Naive thymus-derived CD4-positive, alpha-beta T cell (primary cell): Measurements from ENCODE around the gene GRIA1. TPM values are rescaled to one million over a fixed set of nuclear protein-coding genes. Genes with fewer than 3 reads are reported as not detected.
"Not testable (repeated sequence)": the region's sequence is repeated elsewhere in the genome, so short reads cannot be mapped to it uniquely, and the experiment has no call there.

Experiments
- ATAC-seq: fragments of 150-1000 bp; cut with Tn5 transposase; 2 replicates; pipeline ENCODE4 v1.10.0; 2021; ENCODE audit warnings: mild to moderate bottlenecking, moderate library complexity
- CTCF ChIA-PET: fragments of 350-600 bp; sonication (Branson Sonifier 250); formaldehyde crosslinking; loops from one replicate; lab custom pipeline; 2021; ENCODE audit warnings: antibody characterized with exemption; lab: Charles Lee
- POLR2A ChIA-PET: fragments of 350-600 bp; sonication (Branson Sonifier 250); formaldehyde crosslinking; loops from one replicate; lab custom pipeline; 2021; ENCODE audit warnings: antibody characterized with exemption, inconsistent platforms; lab: Charles Lee
- DNase-seq, 9 donors: peaks; one replicate each; pipeline versions ENCODE4 v3.0.0 to v3.0.0-alpha.2; 2020 to 2022; ENCODE audit warnings: mixed read lengths in 1 of 9
- H3K27ac ChIP-seq: one replicate; pipeline ENCODE4 v1.7.0; 2013; ENCODE audit warnings: mild to moderate bottlenecking, low read depth, low read length, moderate library complexity
- H3K27me3 ChIP-seq, 2 donors: one replicate each; pipeline ENCODE4 v1.7.0; 2013; ENCODE audit warnings: low read length in 2 of 2, mild to moderate bottlenecking in 2 of 2, moderate library complexity in 2 of 2; ENCODE audit not compliant: control insufficient read depth in 2 of 2, insufficient read depth in 2 of 2
- H3K36me3 ChIP-seq, 3 experiments: 1 replicate in 2 of 3; 2 replicates in 1 of 3; pipeline ENCODE4 v1.7.0; 2013; ENCODE audit warnings: low read length in 3 of 3, mild to moderate bottlenecking in 3 of 3, moderate library complexity in 1 of 3; ENCODE audit not compliant: insufficient read depth in 3 of 3, control insufficient read depth in 2 of 3
- H3K4me1 ChIP-seq, 2 donors: one replicate each; pipeline ENCODE4 v1.7.0; 2013; ENCODE audit warnings: low read length in 2 of 2, mild to moderate bottlenecking in 2 of 2, moderate library complexity in 1 of 2; ENCODE audit not compliant: control insufficient read depth in 2 of 2, insufficient read depth in 2 of 2
- H3K4me3 ChIP-seq: 2 replicates; pipeline ENCODE4 v1.7.0; 2013; ENCODE audit warnings: mild to moderate bottlenecking, low read length
- H3K9me3 ChIP-seq, 3 experiments: 1 replicate in 2 of 3; 2 replicates in 1 of 3; pipeline ENCODE4 v1.7.0; 2013; ENCODE audit warnings: low read length in 3 of 3; ENCODE audit not compliant: control insufficient read depth in 2 of 3
- H3K27ac Mint-ChIP-seq, 9 donors: one replicate each; pipeline ENCODE4 v1.8.0; 2020 to 2022; ENCODE audit warnings: mixed read lengths in 9 of 9, mild to moderate bottlenecking in 8 of 9, moderate library complexity in 5 of 9, inconsistent platforms in 2 of 9
- H3K27me3 Mint-ChIP-seq, 5 donors: one replicate each; pipeline ENCODE4 v1.8.0; 2021 to 2022; ENCODE audit warnings: mixed read lengths in 5 of 5, mild to moderate bottlenecking in 1 of 5
- H3K36me3 Mint-ChIP-seq, 5 donors: one replicate each; pipeline ENCODE4 v1.8.0; 2020 to 2022; ENCODE audit warnings: mixed read lengths in 5 of 5, mild to moderate bottlenecking in 3 of 5, inconsistent platforms in 1 of 5
- H3K4me1 Mint-ChIP-seq, 7 donors: one replicate each; pipeline ENCODE4 v1.8.0; 2020 to 2022; ENCODE audit warnings: mixed read lengths in 7 of 7, mild to moderate bottlenecking in 3 of 7, inconsistent platforms in 1 of 7
- H3K4me3 Mint-ChIP-seq, 10 donors: one replicate each; pipeline ENCODE4 v1.8.0; 2020 to 2022; ENCODE audit warnings: mild to moderate bottlenecking in 10 of 10, mixed read lengths in 10 of 10, moderate library complexity in 6 of 10, inconsistent platforms in 2 of 10
- H3K9me3 Mint-ChIP-seq, 11 donors: one replicate each; pipeline ENCODE4 v1.8.0; 2020 to 2022; ENCODE audit warnings: mixed read lengths in 11 of 11, mild to moderate bottlenecking in 4 of 11, inconsistent platforms in 1 of 11, moderate library complexity in 1 of 11
- intact Hi-C, 2 donors: fragments of 100-400 bp; cut with micrococcal nuclease; formaldehyde crosslinking; loops; one replicate each; pipeline ENCODE4 v1.15.1; 2023
- polyA plus RNA-seq, 2 donors: library from polyadenylated mRNA; unstranded; fragments of 300-500 nt; fragmentation: Illumina TruSeq; gene quantifications; one replicate each; pipeline ENCODE4 v1.2.3, GENCODE V29; 2021
- total RNA-seq, 6 experiments: library from RNA in 5 of 6; stranded (reverse) in 5 of 6; gene quantifications; 1 replicate in 5 of 6; 2 replicates in 1 of 6; pipeline ENCODE4 v1.2.3 and lab custom pipeline; 2021 to 2026

GRIA1 gene
- total and polyA plus RNA-seq, 7 experiments from 2014 or later = not detected

GRCh38 chr5:153712946-153713345, 222.5 kb downstream of the GRIA1 start:
- Mint-ChIP-seq H3K9me3 (peaks cover 0 to 18% (median 0%) of the 10 kb centered on the region in 11 donors), H3K27me3 (peaks cover 0 to 9% (median 7%) of the 10 kb centered on the region in 5 donors), H3K36me3 (no peaks in the 10 kb centered on the region), H3K4me3 (no peak overlapping the region), H3K4me1 (no peaks in the 10 kb centered on the region), H3K27ac (no peak overlapping the region)
- Histone ChIP-seq H3K9me3 (no peaks in the 10 kb centered on the region), H3K4me1 (no peaks in the 10 kb centered on the region), H3K27me3 (no peaks in the 10 kb centered on the region), H3K4me3 (no peak overlapping the region), H3K36me3 (no peaks in the 10 kb centered on the region), H3K27ac (no peak overlapping the region)
- ChIA-PET POLR2A (no interaction called here), CTCF (no interaction called here)
- intact Hi-C loops = no loop called here
- DNase-seq (no peak), ATAC-seq (no peak)

GRCh38 chr5:153713943-153714342, 223.5 kb downstream of the GRIA1 start:
- no peak for ATAC-seq
- DNase-seq = no peak
- Histone ChIP-seq H3K9me3 (no peaks in the 10 kb centered on the region), H3K27me3 (no peaks in the 10 kb centered on the region), H3K4me1 (no peaks in the 10 kb centered on the region), H3K4me3 (no peak overlapping the region), H3K27ac (no peak overlapping the region), H3K36me3 (no peaks in the 10 kb centered on the region)
- ChIA-PET POLR2A (no interaction called here), CTCF (no interaction called here)
- H3K9me3 Mint-ChIP-seq = peaks cover 0 to 18% (median 0%) of the 10 kb centered on the region in 11 donors
- intact Hi-C loops = no loop called here
- no peaks in the 10 kb centered on the region for H3K36me3 Mint-ChIP-seq
- peaks cover 0 to 13% (median 7%) of the 10 kb centered on the region in 5 donors for H3K27me3 Mint-ChIP-seq
- no peaks in the 10 kb centered on the region for H3K4me1 Mint-ChIP-seq
- H3K27ac Mint-ChIP-seq = no peak overlapping the region
- H3K4me3 Mint-ChIP-seq = no peak overlapping the region

GRCh38 chr5:153714798-153715197, 224.3 kb downstream of the GRIA1 start:
- ChIA-PET POLR2A (no interaction called here), CTCF (no interaction called here)
- H3K27me3 ChIP-seq = no peaks in the 10 kb centered on the region
- Mint-ChIP-seq H3K27me3 (peaks cover 0 to 13% (median 5%) of the 10 kb centered on the region in 5 donors), H3K4me3 (no peak overlapping the region), H3K27ac (no peak overlapping the region), H3K4me1 (no peaks in the 10 kb centered on the region), H3K36me3 (no peaks in the 10 kb centered on the region), H3K9me3 (peaks cover 0 to 18% (median 0%) of the 10 kb centered on the region in 11 donors)
- H3K27ac ChIP-seq = no peak overlapping the region
- no peaks in the 10 kb centered on the region for H3K9me3 ChIP-seq
- no peak for ATAC-seq
- intact Hi-C loops = no loop called here
- no peaks in the 10 kb centered on the region for H3K36me3 ChIP-seq
- H3K4me3 ChIP-seq = no peak overlapping the region
- H3K4me1 ChIP-seq = no peaks in the 10 kb centered on the region
- no peak for DNase-seq

GRCh38 chr5:153717287-153717686, 226.8 kb downstream of the GRIA1 start:
- Histone ChIP-seq H3K27me3 (no peaks in the 10 kb centered on the region), H3K36me3 (no peaks in the 10 kb centered on the region), H3K4me3 (no peak overlapping the region), H3K27ac (no peak overlapping the region), H3K4me1 (no peaks in the 10 kb centered on the region), H3K9me3 (no peaks in the 10 kb centered on the region)
- peaks cover 0 to 10% (median 0%) of the 10 kb centered on the region in 11 donors for H3K9me3 Mint-ChIP-seq
- no peaks in the 10 kb centered on the region for H3K4me1 Mint-ChIP-seq
- no peak for ATAC-seq
- H3K36me3 Mint-ChIP-seq = no peaks in the 10 kb centered on the region
- intact Hi-C loops = no loop called here
- no peak overlapping the region for H3K27ac Mint-ChIP-seq
- no peak overlapping the region for H3K4me3 Mint-ChIP-seq
- POLR2A ChIA-PET = no interaction called here
- DNase-seq = no peak
- CTCF ChIA-PET = no interaction called here
- H3K27me3 Mint-ChIP-seq = peaks cover 0 to 13% (median 1%) of the 10 kb centered on the region in 5 donors

- Histone ChIP-seq H3K36me3 (no peaks in the 10 kb centered on the region), H3K27me3 (no peaks in the 10 kb centered on the region), H3K4me1 (no peaks in the 10 kb centered on the region), H3K4me3 (no peak overlapping the region), H3K9me3 (no peaks in the 10 kb centered on the region), H3K27ac (no peak overlapping the region)
- ChIA-PET CTCF (no interaction called here), POLR2A (no interaction called here)
- peaks cover 0 to 13% (median 7%) of the 10 kb centered on the region in 5 donors for H3K27me3 Mint-ChIP-seq
- no peak overlapping the region for H3K4me3 Mint-ChIP-seq
- no peaks in the 10 kb centered on the region for H3K4me1 Mint-ChIP-seq
- H3K27ac Mint-ChIP-seq = no peak overlapping the region
- peaks cover 0 to 5% (median 0%) of the 10 kb centered on the region in 5 donors for H3K36me3 Mint-ChIP-seq
- ATAC-seq (no peak), DNase-seq (no peak)
- H3K9me3 Mint-ChIP-seq = peaks cover 0 to 10% (median 6%) of the 10 kb centered on the region in 11 donors
- intact Hi-C loops = no loop called here
Observed at GRCh38 chr5:153718713-153719112, 228.2 kb downstream of the GRIA1 start.

GRCh38 chr5:153719324-153719723, 228.9 kb downstream of the GRIA1 start:
- H3K27ac Mint-ChIP-seq = no peak overlapping the region
- ChIA-PET CTCF (no interaction called here), POLR2A (no interaction called here)
- peaks cover 0 to 5% (median 0%) of the 10 kb centered on the region in 5 donors for H3K36me3 Mint-ChIP-seq
- ATAC-seq (no peak), DNase-seq (no peak)
- Histone ChIP-seq H3K36me3 (no peaks in the 10 kb centered on the region), H3K27ac (no peak overlapping the region), H3K4me3 (no peak overlapping the region), H3K4me1 (no peaks in the 10 kb centered on the region), H3K27me3 (no peaks in the 10 kb centered on the region), H3K9me3 (no peaks in the 10 kb centered on the region)
- no peaks in the 10 kb centered on the region for H3K4me1 Mint-ChIP-seq
- peaks cover 0 to 13% (median 7%) of the 10 kb centered on the region in 5 donors for H3K27me3 Mint-ChIP-seq
- H3K4me3 Mint-ChIP-seq = no peak overlapping the region
- intact Hi-C loops = no loop called here
- H3K9me3 Mint-ChIP-seq = peaks cover 0 to 10% (median 6%) of the 10 kb centered on the region in 11 donors

GRCh38 chr5:153723022-153723610, 232.6 kb downstream of the GRIA1 start:
- H3K27me3 ChIP-seq, H3K27ac Mint-ChIP-seq, H3K36me3 ChIP-seq, H3K9me3 ChIP-seq, H3K4me3 ChIP-seq, H3K4me1 Mint-ChIP-seq, DNase-seq, H3K27ac ChIP-seq, H3K4me3 Mint-ChIP-seq, CTCF ChIA-PET, H3K4me1 ChIP-seq, POLR2A ChIA-PET, intact Hi-C loops, H3K36me3 Mint-ChIP-seq, ATAC-seq: not testable (repeated sequence)
- Mint-ChIP-seq H3K9me3 (peaks cover 0 to 13% (median 2%) of the 10 kb centered on the region in 11 donors), H3K27me3 (peaks cover 0 to 11% (median 5%) of the 10 kb centered on the region in 5 donors)
